ENCODE data around the gene PILRA.

Gene PILRA

GRCh38 chr7:100366411-100367250, 6.7 kb upstream of the PILRA start:
- Histone ChIP-seq H3K27ac (ENCODE audit: insufficient read depth, low read length, poor library complexity, severe bottlenecking) (no peak overlapping the region), H3K27me3 (replicated peaks; ENCODE audit: control insufficient read depth, insufficient read depth, low read length, poor library complexity, severe bottlenecking) (no peaks in the 10 kb centered on the region), H3K4me1 (ENCODE audit: control insufficient read depth, insufficient read depth, low read length, poor library complexity, severe bottlenecking) (no peaks in the 10 kb centered on the region), H3K4me3 (ENCODE audit: insufficient read depth, low read depth, low read length, poor library complexity, severe bottlenecking) (no peak overlapping the region), H3K9me3 (ENCODE audit: control insufficient read depth, low read length) (no peaks in the 10 kb centered on the region), H3K36me3 (ENCODE audit: control insufficient read depth, insufficient read depth, low read length) (peaks cover 8% of the 10 kb centered on the region)
- DNase-seq = no peak

- no peaks in the 10 kb centered on the region for H3K9me3 ChIP-seq (ENCODE audit: control insufficient read depth, low read length)
- no peaks in the 10 kb centered on the region for H3K27me3 ChIP-seq (replicated peaks; ENCODE audit: control insufficient read depth, insufficient read depth, low read length, poor library complexity, severe bottlenecking)
- H3K4me3 ChIP-seq (ENCODE audit: insufficient read depth, low read depth, low read length, poor library complexity, severe bottlenecking) = no peak overlapping the region
- H3K36me3 ChIP-seq (ENCODE audit: control insufficient read depth, insufficient read depth, low read length) = peaks cover 4% of the 10 kb centered on the region
- DNase-seq = no peak
- no peak overlapping the region for H3K27ac ChIP-seq (ENCODE audit: insufficient read depth, low read length, poor library complexity, severe bottlenecking)
- no peaks in the 10 kb centered on the region for H3K4me1 ChIP-seq (ENCODE audit: control insufficient read depth, insufficient read depth, low read length, poor library complexity, severe bottlenecking)
These were observed 6.1 kb upstream of the PILRA start for GRCh38 chr7:100367251-100367620.

GRCh38 chr7:100367676-100368613, 5.3 kb upstream of the PILRA start:
- no peak overlapping the region for H3K4me3 ChIP-seq (ENCODE audit: insufficient read depth, low read depth, low read length, poor library complexity, severe bottlenecking)
- no peak for DNase-seq
- H3K9me3 ChIP-seq (ENCODE audit: control insufficient read depth, low read length) = no peaks in the 10 kb centered on the region
- H3K27ac ChIP-seq (ENCODE audit: insufficient read depth, low read length, poor library complexity, severe bottlenecking) = no peak overlapping the region
- H3K36me3 ChIP-seq (ENCODE audit: control insufficient read depth, insufficient read depth, low read length) = peaks cover 3% of the 10 kb centered on the region
- H3K27me3 ChIP-seq (replicated peaks; ENCODE audit: control insufficient read depth, insufficient read depth, low read length, poor library complexity, severe bottlenecking) = no peaks in the 10 kb centered on the region
- H3K4me1 ChIP-seq (ENCODE audit: control insufficient read depth, insufficient read depth, low read length, poor library complexity, severe bottlenecking) = no peaks in the 10 kb centered on the region

GRCh38 chr7:100369105-100369504, 4.2 kb upstream of the PILRA start:
- DNase-seq = no peak
- peaks cover 3% of the 10 kb centered on the region for H3K36me3 ChIP-seq (ENCODE audit: control insufficient read depth, insufficient read depth, low read length)
- no peaks in the 10 kb centered on the region for H3K9me3 ChIP-seq (ENCODE audit: control insufficient read depth, low read length)
- no peaks in the 10 kb centered on the region for H3K4me1 ChIP-seq (ENCODE audit: control insufficient read depth, insufficient read depth, low read length, poor library complexity, severe bottlenecking)
- no peak overlapping the region for H3K27ac ChIP-seq (ENCODE audit: insufficient read depth, low read length, poor library complexity, severe bottlenecking)
- no peak overlapping the region for H3K4me3 ChIP-seq (ENCODE audit: insufficient read depth, low read depth, low read length, poor library complexity, severe bottlenecking)
- no peaks in the 10 kb centered on the region for H3K27me3 ChIP-seq (replicated peaks; ENCODE audit: control insufficient read depth, insufficient read depth, low read length, poor library complexity, severe bottlenecking)

GRCh38 chr7:100370303-100370702, 3.0 kb upstream of the PILRA start:
- no peak for DNase-seq
- Histone ChIP-seq H3K27ac (ENCODE audit: insufficient read depth, low read length, poor library complexity, severe bottlenecking) (no peak overlapping the region), H3K4me1 (ENCODE audit: control insufficient read depth, insufficient read depth, low read length, poor library complexity, severe bottlenecking) (no peaks in the 10 kb centered on the region), H3K4me3 (ENCODE audit: insufficient read depth, low read depth, low read length, poor library complexity, severe bottlenecking) (no peak overlapping the region), H3K36me3 (ENCODE audit: control insufficient read depth, insufficient read depth, low read length) (peaks cover 3% of the 10 kb centered on the region), H3K9me3 (ENCODE audit: control insufficient read depth, low read length) (no peaks in the 10 kb centered on the region), H3K27me3 (replicated peaks; ENCODE audit: control insufficient read depth, insufficient read depth, low read length, poor library complexity, severe bottlenecking) (no peaks in the 10 kb centered on the region)

- H3K27ac ChIP-seq (ENCODE audit: insufficient read depth, low read length, poor library complexity, severe bottlenecking) = no peak overlapping the region
- H3K36me3 ChIP-seq (ENCODE audit: control insufficient read depth, insufficient read depth, low read length) = peaks cover 3% of the 10 kb centered on the region
- no peak overlapping the region for H3K4me3 ChIP-seq (ENCODE audit: insufficient read depth, low read depth, low read length, poor library complexity, severe bottlenecking)
- no peak for DNase-seq
- no peaks in the 10 kb centered on the region for H3K27me3 ChIP-seq (replicated peaks; ENCODE audit: control insufficient read depth, insufficient read depth, low read length, poor library complexity, severe bottlenecking)
- no peaks in the 10 kb centered on the region for H3K9me3 ChIP-seq (ENCODE audit: control insufficient read depth, low read length)
- no peaks in the 10 kb centered on the region for H3K4me1 ChIP-seq (ENCODE audit: control insufficient read depth, insufficient read depth, low read length, poor library complexity, severe bottlenecking)
These were observed 2.5 kb upstream of the PILRA start for GRCh38 chr7:100370746-100371145.

- H3K27ac ChIP-seq (ENCODE audit: insufficient read depth, low read length, poor library complexity, severe bottlenecking) = no peak overlapping the region
These were observed 1.6 kb upstream of the PILRA start for GRCh38 chr7:100371561-100372171.

GRCh38 chr7:100372256-100372655, 1.0 kb upstream of the PILRA start:
- no peak overlapping the region for H3K4me3 ChIP-seq (ENCODE audit: insufficient read depth, low read depth, low read length, poor library complexity, severe bottlenecking)
- DNase-seq = no peak
- no peak overlapping the region for H3K27ac ChIP-seq (ENCODE audit: insufficient read depth, low read length, poor library complexity, severe bottlenecking)

More at GRCh38 chr7:100371561-100372171, 1.6 kb upstream of the PILRA start:
- no peaks in the 10 kb centered on the region for H3K4me1 ChIP-seq (ENCODE audit: control insufficient read depth, insufficient read depth, low read length, poor library complexity, severe bottlenecking)
- no peak overlapping the region for H3K4me3 ChIP-seq (ENCODE audit: insufficient read depth, low read depth, low read length, poor library complexity, severe bottlenecking)
- H3K27me3 ChIP-seq (replicated peaks; ENCODE audit: control insufficient read depth, insufficient read depth, low read length, poor library complexity, severe bottlenecking) = no peaks in the 10 kb centered on the region
- no peak for DNase-seq
- no peaks in the 10 kb centered on the region for H3K9me3 ChIP-seq (ENCODE audit: control insufficient read depth, low read length)
- peaks cover 3% of the 10 kb centered on the region for H3K36me3 ChIP-seq (ENCODE audit: control insufficient read depth, insufficient read depth, low read length)

GRCh38 chr7:100372694-100373093, 593 bp upstream of the PILRA start:
- Histone ChIP-seq H3K9me3 (ENCODE audit: control insufficient read depth, low read length) (no peaks in the 10 kb centered on the region), H3K4me3 (ENCODE audit: insufficient read depth, low read depth, low read length, poor library complexity, severe bottlenecking) (no peak overlapping the region), H3K36me3 (ENCODE audit: control insufficient read depth, insufficient read depth, low read length) (no peaks in the 10 kb centered on the region), H3K27me3 (replicated peaks; ENCODE audit: control insufficient read depth, insufficient read depth, low read length, poor library complexity, severe bottlenecking) (no peaks in the 10 kb centered on the region), H3K27ac (ENCODE audit: insufficient read depth, low read length, poor library complexity, severe bottlenecking) (no peak overlapping the region), H3K4me1 (ENCODE audit: control insufficient read depth, insufficient read depth, low read length, poor library complexity, severe bottlenecking) (no peaks in the 10 kb centered on the region)
- DNase-seq = no peak

More at GRCh38 chr7:100372256-100372655, 1.0 kb upstream of the PILRA start:
- H3K9me3 ChIP-seq (ENCODE audit: control insufficient read depth, low read length) = no peaks in the 10 kb centered on the region
- H3K27me3 ChIP-seq (replicated peaks; ENCODE audit: control insufficient read depth, insufficient read depth, low read length, poor library complexity, severe bottlenecking) = no peaks in the 10 kb centered on the region
- H3K36me3 ChIP-seq (ENCODE audit: control insufficient read depth, insufficient read depth, low read length) = peaks cover 3% of the 10 kb centered on the region
- H3K4me1 ChIP-seq (ENCODE audit: control insufficient read depth, insufficient read depth, low read length, poor library complexity, severe bottlenecking) = no peaks in the 10 kb centered on the region
